HFF-Myc (cell line): ENCODE data around the gene BIN2.

ENCODE experiments used
- DNase-seq: peaks from one replicate; pipeline ENCODE4 v3.0.0-alpha.2; 2011; ENCODE audit warnings: low read depth; ENCODE audit errors: extremely low read depth
- H3K4me3 ChIP-seq: replicated peaks from 2 replicates; pipeline ENCODE4 v1.5.1; 2011; ENCODE audit warnings: low read depth, mild to moderate bottlenecking, control low read depth, low read length
- CTCF ChIP-seq: IDR thresholded peaks from 2 replicates; pipeline ENCODE4 v1.5.1; 2012; ENCODE audit warnings: mild to moderate bottlenecking, low read depth, low read length, control low read depth; ENCODE audit errors: missing control alignments

BIN2 gene

GRCh38 chr12:51326698-51327439 is 2.9 kb upstream of the BIN2 start:
- DNase-seq: no peak
- no peak for TF ChIP-seq CTCF
- H3K4me3 ChIP-seq: no peak overlapping the region

- DNase-seq: no peak
- TF ChIP-seq CTCF: no peak
Observed at GRCh38 chr12:51324953-51325352, 979 bp upstream of the BIN2 start.

GRCh38 chr12:51323317-51323960 is 535 bp downstream of the BIN2 start:
- no peak overlapping the region for H3K4me3 ChIP-seq
- no peak for TF ChIP-seq CTCF
- no peak for DNase-seq

More at GRCh38 chr12:51324953-51325352, 979 bp upstream of the BIN2 start:
- no peak overlapping the region for H3K4me3 ChIP-seq

DNA sequence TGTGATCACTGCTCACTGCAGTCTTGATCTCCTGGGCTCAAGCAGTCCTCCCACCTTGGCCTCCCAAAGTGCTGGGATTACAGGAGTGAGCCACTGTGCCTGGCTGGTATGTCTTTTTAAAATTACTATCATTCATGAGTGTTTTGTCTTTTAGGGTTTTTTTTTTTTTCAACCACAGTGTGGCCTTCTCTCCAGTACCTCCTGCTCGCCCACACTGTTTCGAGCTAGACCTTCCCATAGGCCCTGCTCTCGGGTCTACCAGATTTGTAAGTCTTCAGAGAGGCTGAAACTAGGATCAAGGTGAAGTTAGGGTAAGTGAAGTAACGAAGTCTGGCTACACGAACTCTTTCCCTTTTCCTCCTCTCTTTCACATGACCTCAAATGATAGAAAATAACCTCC is 1.5 kb downstream of the BIN2 start:
- TF ChIP-seq CTCF: no peak
- no peak overlapping the region for H3K4me3 ChIP-seq
- DNase-seq: no peak

- H3K4me3 ChIP-seq: no peak overlapping the region
- no peak for DNase-seq
- no peak for TF ChIP-seq CTCF
Observed at GRCh38 chr12:51321882-51322281, 2.1 kb downstream of the BIN2 start.

- no peak for TF ChIP-seq CTCF
- no peak overlapping the region for H3K4me3 ChIP-seq
- peak; percentile 63 for DNase-seq
Observed at GRCh38 chr12:51320695-51321320, 3.2 kb downstream of the BIN2 start.
